Mucosa of gallbladder (tissue), 1 donor: ENCODE data around the gene PTBP1. TPM values are rescaled to one million over a fixed set of nuclear protein-coding genes. Genes with fewer than 3 reads are reported as not detected.

ENCODE experiments used
- DNase-seq: peaks from one replicate; pipeline ENCODE4 v3.0.0-alpha.2; 2020; ENCODE audit warnings: low spot score
- total RNA-seq: library from RNA; stranded (reverse); gene quantifications from one replicate; pipeline ENCODE4 v1.2.1, GENCODE V29; 2021
- donor health status: DM: no; HTN: no; CAD: no.

The PTBP1 gene
- 270 TPM for total RNA-seq

- peak; percentile 100 for DNase-seq
These were observed at the start of gene PTBP1 for GRCh38 chr19:796692-797527. Gene PTBP1, plus strand, starts transcription at chr19:797452. Its CDS starts 46 bp downstream, at chr19:797498.

DNA sequence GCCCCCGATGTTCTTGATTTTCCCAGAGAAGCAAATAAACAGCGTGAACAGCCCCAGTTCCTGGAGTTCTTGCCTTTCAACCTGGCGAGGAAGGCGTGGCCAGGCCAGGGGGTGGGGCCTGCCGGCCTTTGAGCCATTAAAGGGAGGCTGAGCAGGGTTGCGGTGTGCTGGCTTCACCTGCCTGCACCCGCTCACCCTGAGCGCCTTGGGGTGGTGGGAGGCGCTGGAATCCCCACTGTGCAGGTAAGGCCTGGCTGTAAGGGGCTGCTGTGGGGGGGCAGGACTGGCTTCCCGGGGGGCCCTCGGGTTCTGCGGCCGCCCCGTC lies 49.0 kb upstream of the PTBP1 start:
- DNase-seq = peak; percentile 52

- no peak for DNase-seq
These were observed 47.4 kb upstream of the PTBP1 start for GRCh38 chr19:749811-750210.

DNA sequence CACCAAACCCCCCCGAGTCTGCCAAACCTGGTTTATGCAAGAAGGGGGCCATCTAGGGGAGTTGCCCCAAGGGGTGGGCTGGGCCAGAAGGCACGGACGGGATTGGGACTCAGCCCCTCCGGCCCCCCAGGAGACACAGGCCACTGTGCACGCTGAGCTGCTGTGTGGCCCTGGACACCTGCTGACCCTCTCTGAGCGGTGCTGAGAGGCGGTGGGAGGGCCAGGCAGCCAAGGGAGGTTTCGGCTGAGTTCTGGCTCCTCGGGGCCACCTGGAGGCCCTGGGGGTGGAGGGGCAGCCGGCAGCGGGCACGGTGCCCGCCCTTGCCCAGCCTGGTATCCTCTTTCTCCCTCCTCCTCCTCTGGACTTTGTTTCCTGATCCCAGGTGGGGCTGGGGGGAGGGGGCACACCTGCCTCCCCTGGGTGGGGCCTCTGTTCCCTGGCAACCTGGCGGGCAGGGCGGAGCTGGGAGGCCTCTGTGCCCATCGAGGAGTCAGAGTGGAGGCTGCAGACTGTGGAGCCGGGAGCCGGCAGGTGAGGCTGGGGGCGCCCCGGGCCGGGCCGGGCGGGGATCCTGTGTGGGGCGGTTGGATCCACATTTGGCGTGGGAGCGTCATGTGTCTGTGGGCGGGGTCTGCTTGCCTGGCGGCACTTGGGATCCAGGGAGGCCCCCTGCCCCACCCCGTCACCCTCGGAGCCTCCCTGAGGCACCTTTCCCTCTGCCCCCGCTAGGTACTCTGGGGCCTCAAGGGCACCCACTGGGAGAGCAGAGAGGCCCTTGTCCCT lies 46.4 kb upstream of the PTBP1 start, which contains the start of gene MISP:
TSS of gene MISP (plus strand) at position 473 of the 784 bp plus-strand sequence. CDS start 5,835 bp downstream, outside the sequence.
- DNase-seq = peak; percentile 89

DNA sequence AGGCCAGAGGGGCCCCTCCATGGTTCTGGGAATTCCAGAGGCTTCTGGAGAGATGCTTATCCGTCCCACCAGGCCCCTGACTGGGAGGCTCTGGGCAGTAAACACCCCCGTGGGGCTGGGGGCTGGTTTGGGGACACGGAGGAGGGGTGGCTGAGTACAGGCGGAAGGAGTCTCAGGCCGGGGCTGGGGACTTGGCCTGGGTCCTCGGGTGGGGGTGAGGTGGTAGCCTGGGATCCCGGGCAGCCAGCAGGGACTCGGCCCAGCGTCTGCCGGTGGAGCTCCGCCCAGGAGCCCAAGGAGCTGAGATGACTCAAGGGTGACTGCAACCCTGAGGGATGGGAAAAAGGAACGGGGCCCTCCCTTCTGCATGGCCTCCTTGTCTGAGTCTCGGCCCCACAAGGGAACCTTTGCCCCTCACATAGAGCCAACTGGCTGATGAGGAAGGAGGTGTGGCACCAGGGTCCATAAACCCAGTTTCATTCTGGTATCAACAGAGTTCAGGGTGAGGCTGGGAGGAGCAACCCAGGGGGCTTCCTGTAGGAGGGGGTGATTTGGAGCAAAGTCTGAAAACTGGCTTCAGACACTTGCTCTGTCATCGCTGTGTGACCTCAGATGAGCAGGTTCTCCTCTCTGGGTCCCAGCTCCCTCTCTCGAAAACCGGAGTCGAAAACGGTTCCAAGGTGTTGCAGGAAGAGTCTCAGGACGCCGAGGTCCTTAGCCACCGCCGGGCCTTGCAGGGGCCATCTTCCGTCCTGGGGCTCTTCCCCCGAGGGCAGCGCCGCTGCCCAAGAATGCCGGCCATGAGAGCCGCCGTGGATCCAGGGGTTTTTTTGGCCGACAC lies 45.5 kb upstream of the PTBP1 start:
- peak; percentile 44 for DNase-seq

GRCh38 chr19:752652-753517 lies 44.4 kb upstream of the PTBP1 start:
- peak; percentile 77 for DNase-seq

DNA sequence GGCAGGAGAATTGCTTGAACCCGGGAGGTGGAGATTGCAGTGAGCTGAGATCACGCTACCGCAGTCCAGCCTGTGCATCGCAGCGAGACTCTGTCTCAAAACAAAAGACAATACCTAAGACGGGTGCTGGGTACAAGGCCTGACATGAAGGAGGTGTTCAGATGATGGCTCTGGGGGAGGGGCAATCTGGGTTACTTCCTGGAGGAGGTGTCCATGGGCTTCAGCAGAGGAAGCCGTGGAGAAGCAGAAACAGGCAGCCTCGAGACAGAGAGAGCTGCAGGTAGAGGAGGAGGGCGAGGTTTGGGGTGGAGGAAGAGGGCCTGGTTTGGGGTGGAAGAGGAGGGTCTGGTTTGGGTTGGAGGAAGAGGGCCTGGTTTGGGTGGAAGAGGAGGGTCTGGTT lies 42.7 kb upstream of the PTBP1 start:
- no peak for DNase-seq

- no peak for DNase-seq
These were observed 42.2 kb upstream of the PTBP1 start for GRCh38 chr19:755063-755462.

- no peak for DNase-seq
These were observed 41.0 kb upstream of the PTBP1 start for GRCh38 chr19:756236-756635.

GRCh38 chr19:756821-757688 lies 40.2 kb upstream of the PTBP1 start:
- no peak for DNase-seq

DNA sequence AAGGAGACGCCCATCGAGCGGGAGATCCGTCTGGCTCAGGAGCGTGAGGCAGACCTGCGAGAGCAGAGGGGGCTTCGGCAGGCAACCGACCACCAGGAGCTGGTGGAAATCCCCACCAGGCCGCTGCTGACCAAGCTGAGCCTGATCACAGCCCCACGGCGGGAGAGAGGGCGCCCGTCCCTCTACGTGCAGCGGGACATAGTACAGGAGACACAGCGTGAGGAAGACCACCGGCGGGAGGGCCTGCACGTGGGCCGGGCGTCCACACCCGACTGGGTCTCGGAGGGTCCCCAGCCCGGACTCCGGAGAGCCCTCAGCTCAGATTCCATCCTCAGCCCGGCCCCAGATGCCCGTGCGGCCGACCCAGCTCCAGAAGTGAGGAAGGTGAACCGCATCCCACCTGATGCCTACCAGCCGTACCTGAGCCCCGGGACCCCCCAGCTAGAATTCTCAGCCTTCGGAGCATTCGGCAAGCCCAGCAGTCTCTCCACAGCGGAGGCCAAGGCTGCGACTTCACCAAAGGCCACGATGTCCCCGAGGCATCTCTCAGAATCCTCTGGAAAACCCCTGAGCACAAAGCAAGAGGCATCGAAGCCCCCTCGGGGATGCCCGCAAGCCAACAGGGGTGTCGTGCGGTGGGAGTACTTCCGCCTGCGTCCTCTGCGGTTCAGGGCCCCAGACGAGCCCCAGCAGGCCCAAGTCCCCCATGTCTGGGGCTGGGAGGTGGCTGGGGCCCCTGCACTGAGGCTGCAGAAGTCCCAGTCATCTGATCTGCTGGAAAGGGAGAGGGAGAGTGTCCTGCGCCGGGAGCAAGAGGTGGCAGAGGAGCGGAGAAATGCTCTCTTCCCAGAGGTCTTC lies 39.2 kb upstream of the PTBP1 start:
- no peak for DNase-seq

DNA sequence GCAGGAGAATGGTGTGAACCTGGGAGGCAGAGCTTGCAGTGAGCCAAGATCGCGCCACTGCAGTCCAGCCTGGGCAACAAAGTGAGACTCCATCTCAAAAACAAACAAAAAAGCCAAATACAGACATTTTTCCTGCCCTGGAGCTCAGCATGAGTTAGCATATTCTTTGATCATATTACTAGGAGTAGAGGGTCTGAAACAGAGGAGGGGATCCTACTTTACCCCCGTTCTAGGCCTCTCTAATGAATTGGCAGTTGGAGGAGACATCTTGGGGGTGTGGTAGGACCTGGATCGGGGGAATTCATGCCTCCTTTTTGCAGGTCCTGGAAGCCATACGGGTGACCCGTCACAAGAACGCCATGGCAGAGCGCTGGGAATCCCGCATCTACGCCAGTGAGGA lies 34.1 kb upstream of the PTBP1 start:
- no peak for DNase-seq

GRCh38 chr19:763869-764268 lies 33.4 kb upstream of the PTBP1 start:
- no peak for DNase-seq

GRCh38 chr19:764301-764700 lies 33.0 kb upstream of the PTBP1 start:
- no peak for DNase-seq

DNA sequence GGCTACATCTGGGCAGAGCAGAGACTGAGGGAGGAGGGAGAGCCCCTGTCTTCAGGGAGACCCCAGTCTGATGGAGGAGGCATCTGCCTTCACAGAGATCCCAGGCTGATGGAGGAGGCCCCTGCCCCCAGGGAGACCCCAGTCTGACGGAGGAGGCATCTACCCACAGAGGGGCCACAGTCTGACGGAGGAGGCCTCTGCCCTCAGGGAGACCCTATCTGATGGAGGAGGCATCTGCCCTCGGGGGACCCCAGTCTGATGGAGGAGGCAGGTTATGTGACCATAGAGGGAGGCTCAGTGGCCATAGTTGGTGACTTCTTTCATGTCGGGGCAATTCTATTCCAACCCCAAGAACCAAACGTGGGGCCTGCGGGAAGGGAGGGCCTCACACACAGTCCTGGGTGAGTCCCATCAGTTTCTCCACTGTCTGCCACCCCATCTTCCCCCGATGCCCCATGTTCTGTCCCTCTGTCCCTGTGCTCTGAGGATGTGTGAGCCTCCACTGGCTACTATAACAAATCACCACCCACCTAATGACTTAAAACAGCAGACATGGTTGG lies 32.0 kb upstream of the PTBP1 start:
- DNase-seq = no peak

- DNase-seq = no peak
These were observed 28.8 kb upstream of the PTBP1 start for GRCh38 chr19:768424-768823.

GRCh38 chr19:769616-770015 lies 27.6 kb upstream of the PTBP1 start:
- no peak for DNase-seq

- no peak for DNase-seq
These were observed 25.9 kb upstream of the PTBP1 start for GRCh38 chr19:771332-771785.

DNA sequence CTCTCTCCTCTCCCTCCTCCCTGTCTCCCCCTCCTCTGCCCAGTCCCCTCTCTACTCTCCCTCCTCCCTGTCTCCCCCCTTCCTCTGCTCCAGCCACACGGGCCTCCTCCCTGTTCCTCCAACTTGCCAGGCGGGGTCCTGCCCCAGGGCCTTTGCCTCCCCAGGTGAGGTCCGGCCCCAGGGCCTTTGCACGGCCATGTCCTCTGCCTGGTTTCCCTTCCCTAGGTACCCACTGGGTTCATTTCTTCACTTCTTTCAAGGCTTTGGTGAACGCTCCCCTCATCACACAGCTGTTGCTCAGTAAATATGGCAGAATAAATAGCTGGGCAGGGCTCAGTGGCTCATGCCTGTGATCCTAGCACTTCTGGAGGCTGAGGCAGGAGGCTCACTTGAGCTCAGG lies 25.2 kb upstream of the PTBP1 start:
- DNase-seq = no peak
